ENCODE results near the gene COL17A1.

DNA sequence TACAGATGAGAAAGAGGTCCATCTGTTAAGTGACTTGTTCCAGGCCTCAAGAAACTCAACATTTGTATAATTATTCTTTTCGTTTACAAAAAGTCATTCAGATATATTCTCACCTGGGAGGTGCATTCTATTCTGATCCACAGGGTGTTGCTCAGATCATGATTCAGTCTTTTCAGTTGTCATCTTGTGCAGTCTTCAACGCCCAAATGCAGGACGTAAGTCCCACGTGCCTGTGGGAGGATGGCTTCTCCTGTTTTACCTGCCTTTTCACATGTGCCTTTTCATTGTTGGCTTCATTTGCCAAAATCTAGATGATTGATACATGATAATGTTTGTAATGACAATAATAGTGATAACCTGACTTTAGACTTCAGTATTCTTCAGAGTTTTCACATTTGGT lies 72.2 kb downstream of the COL17A1 start:
- no peak for TF ChIP-seq POLR2A (IDR thresholded peaks at IDR 0.05)
- TF ChIP-seq, protein P1, sequence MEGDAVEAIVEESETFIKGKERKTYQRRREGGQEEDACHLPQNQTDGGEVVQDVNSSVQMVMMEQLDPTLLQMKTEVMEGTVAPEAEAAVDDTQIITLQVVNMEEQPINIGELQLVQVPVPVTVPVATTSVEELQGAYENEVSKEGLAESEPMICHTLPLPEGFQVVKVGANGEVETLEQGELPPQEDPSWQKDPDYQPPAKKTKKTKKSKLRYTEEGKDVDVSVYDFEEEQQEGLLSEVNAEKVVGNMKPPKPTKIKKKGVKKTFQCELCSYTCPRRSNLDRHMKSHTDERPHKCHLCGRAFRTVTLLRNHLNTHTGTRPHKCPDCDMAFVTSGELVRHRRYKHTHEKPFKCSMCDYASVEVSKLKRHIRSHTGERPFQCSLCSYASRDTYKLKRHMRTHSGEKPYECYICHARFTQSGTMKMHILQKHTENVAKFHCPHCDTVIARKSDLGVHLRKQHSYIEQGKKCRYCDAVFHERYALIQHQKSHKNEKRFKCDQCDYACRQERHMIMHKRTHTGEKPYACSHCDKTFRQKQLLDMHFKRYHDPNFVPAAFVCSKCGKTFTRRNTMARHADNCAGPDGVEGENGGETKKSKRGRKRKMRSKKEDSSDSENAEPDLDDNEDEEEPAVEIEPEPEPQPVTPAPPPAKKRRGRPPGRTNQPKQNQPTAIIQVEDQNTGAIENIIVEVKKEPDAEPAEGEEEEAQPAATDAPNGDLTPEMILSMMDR (IDR thresholded peaks at IDR 0.05) = peak in 1 of 6 experiments; percentile 31
